GM06990 (cell line): ENCODE measurements around the gene SF3B5.

ENCODE experiments used
- DNase-seq: peaks from one replicate; pipeline ENCODE4 v3.0.0-alpha.2; 2011; ENCODE audit not compliant: insufficient read length; ENCODE audit errors: extremely low read depth
- H3K27me3 ChIP-seq: replicated peaks from 2 replicates; pipeline ENCODE4 v1.6.0; 2011; ENCODE audit warnings: low read length; ENCODE audit not compliant: control insufficient read depth, insufficient read depth
- H3K36me3 ChIP-seq: 2 replicates; pipeline ENCODE4 v1.5.1; 2011; ENCODE audit warnings: low read length; ENCODE audit not compliant: control insufficient read depth, insufficient read depth
- H3K4me3 ChIP-seq: replicated peaks from 2 replicates; pipeline ENCODE4 v1.5.1; 2011; ENCODE audit warnings: low read depth, mild to moderate bottlenecking, control low read depth, low read length
- CTCF ChIP-seq: IDR thresholded peaks from 2 replicates; pipeline ENCODE4 v1.5.1; 2011; ENCODE audit warnings: low read length, control low read depth, mild to moderate bottlenecking, inconsistent platforms; ENCODE audit not compliant: insufficient read depth, poor library complexity, severe bottlenecking

The SF3B5 gene

GRCh38 chr6:144095134-144096002 lies at the start of gene SF3B5:
Gene SF3B5, minus strand, starts transcription at chr6:144095573. Its CDS starts 76 bp downstream, at chr6:144095497.
- no peaks in the 10 kb centered on the region; the same call in 1 of the 2 replicates for H3K36me3 ChIP-seq
- TF ChIP-seq CTCF: no peak

GRCh38 chr6:144144996-144145395 lies 49.6 kb upstream of the SF3B5 start:
- H3K27me3 ChIP-seq: no peaks in the 10 kb centered on the region
- no peak overlapping the region for H3K4me3 ChIP-seq
- DNase-seq: no peak
- H3K36me3 ChIP-seq: no peaks in the 10 kb centered on the region
- no peak for TF ChIP-seq CTCF

More at GRCh38 chr6:144095134-144096002, at the start of gene SF3B5:
- Histone ChIP-seq H3K27me3 (no peaks in the 10 kb centered on the region), H3K4me3 (peak within 1 kb of the TSS; percentile 78)
- DNase-seq: peak; percentile 95

DNA sequence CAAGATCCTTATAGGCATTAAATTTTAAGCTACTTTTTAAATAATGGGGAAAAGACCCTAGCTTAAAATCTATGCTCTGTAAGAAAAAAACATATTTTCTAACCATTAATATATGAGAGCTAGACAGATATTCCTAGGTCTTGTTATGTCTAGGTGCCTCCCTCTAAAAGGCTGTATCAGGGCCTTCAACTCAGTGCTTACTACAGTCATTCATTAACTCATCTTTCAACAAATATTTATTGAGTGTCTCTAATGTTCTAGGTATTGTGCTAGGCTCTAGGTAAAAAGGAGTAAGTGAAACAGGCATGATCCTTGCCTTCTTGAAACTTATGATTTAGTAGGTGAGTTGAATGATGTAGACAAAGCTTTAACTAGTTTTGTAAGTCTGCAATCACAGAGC lies 48.5 kb upstream of the SF3B5 start:
- Histone ChIP-seq H3K36me3 (no peaks in the 10 kb centered on the region), H3K27me3 (no peaks in the 10 kb centered on the region), H3K4me3 (no peak overlapping the region)
- DNase-seq: no peak
- no peak for TF ChIP-seq CTCF

GRCh38 chr6:144143106-144143505 lies 47.7 kb upstream of the SF3B5 start:
- TF ChIP-seq CTCF: no peak
- Histone ChIP-seq H3K4me3 (no peak overlapping the region), H3K36me3 (no peaks in the 10 kb centered on the region), H3K27me3 (no peaks in the 10 kb centered on the region)
- DNase-seq: no peak

DNA sequence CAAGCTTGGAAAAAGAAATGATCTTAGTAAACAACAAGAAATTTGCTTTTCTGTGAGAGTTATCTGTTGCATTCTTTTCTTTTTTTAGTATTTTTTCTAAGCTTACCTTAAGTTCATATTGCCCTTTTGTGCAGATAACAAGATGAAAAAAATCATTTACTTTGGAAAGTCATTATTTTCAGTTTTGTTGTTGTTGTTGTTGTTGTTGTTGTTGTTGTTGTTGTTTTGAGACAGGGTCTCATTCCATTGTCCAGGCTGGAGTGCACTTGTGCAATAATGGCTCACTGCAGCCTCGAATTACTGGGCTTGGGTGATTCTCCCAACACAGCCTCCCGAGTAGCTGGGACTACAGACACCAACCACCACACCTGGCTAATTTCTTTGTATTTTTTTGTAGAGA lies 46.1 kb upstream of the SF3B5 start:
- Histone ChIP-seq H3K36me3 (no peaks in the 10 kb centered on the region), H3K27me3 (no peaks in the 10 kb centered on the region), H3K4me3 (no peak overlapping the region)
- TF ChIP-seq CTCF: no peak
- DNase-seq: no peak

DNA sequence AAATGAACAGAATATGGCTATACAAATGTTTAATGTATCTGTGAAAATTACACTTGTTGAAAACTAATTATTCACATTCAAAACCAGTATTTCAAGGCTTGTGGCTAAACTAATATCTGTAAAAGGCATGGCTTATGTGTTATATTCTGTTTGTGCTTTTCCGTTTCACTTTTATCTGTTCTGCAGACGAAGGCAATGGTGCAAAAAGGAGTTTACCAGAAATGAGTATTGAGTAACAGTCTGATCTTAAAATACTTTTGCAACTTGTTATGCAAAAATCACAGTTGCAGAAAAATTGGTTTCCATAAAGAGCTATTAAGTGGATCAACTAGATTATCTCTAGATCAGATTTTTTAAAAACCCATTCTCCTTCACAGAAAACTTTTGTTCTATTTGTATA lies 45.5 kb upstream of the SF3B5 start:
- Histone ChIP-seq H3K4me3 (no peak overlapping the region), H3K36me3 (no peaks in the 10 kb centered on the region), H3K27me3 (no peaks in the 10 kb centered on the region)
- DNase-seq: peak; percentile 45
- TF ChIP-seq CTCF: no peak
